NCI-H774 (cell line): ENCODE data around the gene GUK1.

ENCODE experiments used
- DNase-seq: peaks from one replicate; lab custom pipeline; 2025; lab: John Stamatoyannopoulos, UW

The GUK1 gene

GRCh38 chr1:228131766-228132165 lies 8.3 kb upstream of the GUK1 start:
- no peak for DNase-seq

GRCh38 chr1:228134591-228134990 lies 5.5 kb upstream of the GUK1 start:
- no peak for DNase-seq

GRCh38 chr1:228136901-228137300 lies 3.2 kb upstream of the GUK1 start:
- no peak for DNase-seq

- no peak for DNase-seq
Observed at GRCh38 chr1:228139406-228139930, 611 bp upstream of the GUK1 start.

- DNase-seq = no peak
Observed at GRCh38 chr1:228140724-228141225, 696 bp downstream of the GUK1 start.

- no peak for DNase-seq
Observed at GRCh38 chr1:228141226-228142044, 1.4 kb downstream of the GUK1 start.

- DNase-seq = no peak
Observed at GRCh38 chr1:228142155-228142691, 2.1 kb downstream of the GUK1 start.

GRCh38 chr1:228142701-228143136 lies 2.6 kb downstream of the GUK1 start:
- DNase-seq = no peak

GRCh38 chr1:228143480-228144192 lies 3.6 kb downstream of the GUK1 start:
- DNase-seq = no peak

- DNase-seq = no peak
Observed at GRCh38 chr1:228144193-228144992, 4.3 kb downstream of the GUK1 start.

- no peak for DNase-seq
Observed at GRCh38 chr1:228144993-228145343, 4.9 kb downstream of the GUK1 start.

GRCh38 chr1:228145463-228146416 lies 5.7 kb downstream of the GUK1 start:
- DNase-seq = no peak

GRCh38 chr1:228146417-228147150 lies 6.5 kb downstream of the GUK1 start:
- no peak for DNase-seq

GRCh38 chr1:228147151-228147693 lies 7.1 kb downstream of the GUK1 start:
- DNase-seq = no peak

- no peak for DNase-seq
Observed at GRCh38 chr1:228147768-228148167, 7.7 kb downstream of the GUK1 start.

- no peak for DNase-seq
Observed at GRCh38 chr1:228148196-228148861, 8.2 kb downstream of the GUK1 start.

- no peak for DNase-seq
Observed at GRCh38 chr1:228148935-228149405, 8.9 kb downstream of the GUK1 start.

GRCh38 chr1:228149406-228150119 lies 9.5 kb downstream of the GUK1 start, which contains the start of gene GJC2:
Gene GJC2, plus strand, starts transcription at chr1:228149930. Its CDS starts 7,829 bp downstream, at chr1:228157759.
- DNase-seq = no peak
